K562 (cell line): ENCODE data around the gene OPA1. TPM values are rescaled to one million over a fixed set of nuclear protein-coding genes. Genes with fewer than 3 reads are reported as not detected.

Source experiments
- ATF7 ChIP-seq: fragments of 450-650 bp; IDR thresholded peaks from 2 replicates; pipeline ENCODE4 v1.7.1; 2014; ENCODE audit warnings: mild to moderate bottlenecking, moderate library complexity
- BDP1 ChIP-seq: IDR thresholded peaks from 3 replicates; pipeline ENCODE4 v1.6.1; 2011; ENCODE audit not compliant: insufficient read length, insufficient read depth
- CEBPB ChIP-seq: fragments of 450-650 bp; IDR thresholded peaks from 2 replicates; pipeline ENCODE4 v1.6.1; 2016; ENCODE audit warnings: missing genetic modification characterization, missing compliant biosample characterization
- CUX1 ChIP-seq: fragments of 200-800 bp; sonication (Bioruptor generic); IDR thresholded peaks from 2 replicates; pipeline ENCODE4 v1.6.1; 2016; ENCODE audit warnings: missing genetic modification characterization, missing compliant biosample characterization
- ESRRA ChIP-seq: fragments of 450-650 bp; IDR thresholded peaks from 2 replicates; pipeline ENCODE4 v1.6.1; 2014; ENCODE audit warnings: low read depth, mild to moderate bottlenecking, moderate library complexity, borderline replicate concordance
- EZH2 ChIP-seq: IDR thresholded peaks from 2 replicates; pipeline ENCODE4 v1.6.1; 2012; ENCODE audit warnings: low read depth, mild to moderate bottlenecking, inconsistent platforms, low read length, borderline replicate concordance
- GATA2 ChIP-seq: sonication (generic); formaldehyde crosslinking; IDR thresholded peaks from 2 replicates; pipeline ENCODE4 v1.4.0; 2020; ENCODE audit warnings: mild to moderate bottlenecking, missing genetic modification reagents
- ID3 ChIP-seq, 2 experiments: fragments of 250-450 bp in 1 of 2; fragments of 450-650 bp in 1 of 2; sonication (Bioruptor Pico) in 1 of 2; IDR thresholded peaks; 2 replicates each; pipeline versions ENCODE4 v1.6.1 to v1.8.0; 2016 to 2021; ENCODE audit warnings: mild to moderate bottlenecking in 2 of 2, moderate library complexity in 2 of 2, missing compliant biosample characterization in 1 of 2, missing genetic modification characterization in 1 of 2
- KLF16 ChIP-seq: IDR thresholded peaks from 2 replicates; pipeline ENCODE4 v1.6.1; 2016; ENCODE audit warnings: antibody characterized with exemption
- LARP7 ChIP-seq: fragments of 450-650 bp; IDR thresholded peaks from 2 replicates; pipeline ENCODE4 v1.6.1; 2016
- NKRF ChIP-seq: fragments of 450-650 bp; IDR thresholded peaks from 2 replicates; pipeline ENCODE4 v1.6.1; 2016; ENCODE audit warnings: borderline replicate concordance
- PTRF ChIP-seq: fragments of 450-650 bp; IDR thresholded peaks from 2 replicates; pipeline ENCODE4 v1.6.1; 2016; ENCODE audit warnings: mild to moderate bottlenecking, missing genetic modification characterization, missing compliant biosample characterization
- SMARCA4 ChIP-seq: fragments of 450-650 bp; IDR thresholded peaks from 2 replicates; pipeline ENCODE4 v1.6.1; 2016
- SMARCC2 ChIP-seq: fragments of 450-650 bp; IDR thresholded peaks from 2 replicates; pipeline ENCODE4 v1.6.1; 2017; ENCODE audit warnings: antibody characterized with exemption, moderate library complexity, mild to moderate bottlenecking, low read depth
- SMARCE1 ChIP-seq: fragments of 450-650 bp; IDR thresholded peaks from 2 replicates; pipeline ENCODE4 v1.7.1; 2016; ENCODE audit warnings: mild to moderate bottlenecking
- polyA plus RNA-seq, 8 experiments: library from polyadenylated mRNA; depleted of rRNA in 4 of 8; stranded (reverse) in 5 of 8; unstranded in 3 of 8; fragments of >200 nt; fragmentation: Nextera tagmentation in 2 of 8; fragmentation: Illumina TruSeq in 1 of 8; extraction: Ambion mirVana in 2 of 8; extraction: Trizol in 1 of 8; gene quantifications; 2 replicates each; pipeline versions ENCODE4 v1.2.1 to v1.2.3, GENCODE V29; 2011 to 2014; ENCODE audit warnings: inconsistent platforms in 1 of 8, missing spikeins in 1 of 8
- total RNA-seq, 7 experiments: library from RNA; depleted of rRNA in 6 of 7; stranded (reverse); fragments of >200 nt in 6 of 7; fragmentation: Illumina TruSeq in 2 of 7; extraction: Trizol in 2 of 7; gene quantifications; 2 replicates each; pipeline versions ENCODE4 v1.2.1 to v1.2.3, GENCODE V29; 2011 to 2021; ENCODE audit warnings: low replicate concordance in 1 of 7
- TF ChIP-seq, protein P1 (sequence below), 2 experiments: fragments of 450-650 bp in 1 of 2; sonication (generic) in 1 of 2; formaldehyde crosslinking in 1 of 2; IDR thresholded peaks in 1 of 2; conservative IDR thresholded peaks in 1 of 2; 2 replicates each; pipeline versions ENCODE4 v1.6.1 to v1.8.1; 2016 to 2023; ENCODE audit warnings: mild to moderate bottlenecking in 2 of 2, moderate library complexity in 2 of 2, inconsistent platforms in 1 of 2, missing genetic modification reagents in 1 of 2
- TF ChIP-seq, protein P2 (sequence below): sonication (generic); formaldehyde crosslinking; IDR thresholded peaks from 2 replicates; pipeline ENCODE4 v1.8.0; 2022; ENCODE audit warnings: missing genetic modification reagents, mild to moderate bottlenecking, moderate library complexity, borderline replicate concordance

OPA1 gene
- total and polyA plus RNA-seq, 9 of the 15 experiments (the other 6 are each of a cell fraction or from before 2014, with no cell fraction given), result 19.7 to 127 (median 94.7) TPM

DNA sequence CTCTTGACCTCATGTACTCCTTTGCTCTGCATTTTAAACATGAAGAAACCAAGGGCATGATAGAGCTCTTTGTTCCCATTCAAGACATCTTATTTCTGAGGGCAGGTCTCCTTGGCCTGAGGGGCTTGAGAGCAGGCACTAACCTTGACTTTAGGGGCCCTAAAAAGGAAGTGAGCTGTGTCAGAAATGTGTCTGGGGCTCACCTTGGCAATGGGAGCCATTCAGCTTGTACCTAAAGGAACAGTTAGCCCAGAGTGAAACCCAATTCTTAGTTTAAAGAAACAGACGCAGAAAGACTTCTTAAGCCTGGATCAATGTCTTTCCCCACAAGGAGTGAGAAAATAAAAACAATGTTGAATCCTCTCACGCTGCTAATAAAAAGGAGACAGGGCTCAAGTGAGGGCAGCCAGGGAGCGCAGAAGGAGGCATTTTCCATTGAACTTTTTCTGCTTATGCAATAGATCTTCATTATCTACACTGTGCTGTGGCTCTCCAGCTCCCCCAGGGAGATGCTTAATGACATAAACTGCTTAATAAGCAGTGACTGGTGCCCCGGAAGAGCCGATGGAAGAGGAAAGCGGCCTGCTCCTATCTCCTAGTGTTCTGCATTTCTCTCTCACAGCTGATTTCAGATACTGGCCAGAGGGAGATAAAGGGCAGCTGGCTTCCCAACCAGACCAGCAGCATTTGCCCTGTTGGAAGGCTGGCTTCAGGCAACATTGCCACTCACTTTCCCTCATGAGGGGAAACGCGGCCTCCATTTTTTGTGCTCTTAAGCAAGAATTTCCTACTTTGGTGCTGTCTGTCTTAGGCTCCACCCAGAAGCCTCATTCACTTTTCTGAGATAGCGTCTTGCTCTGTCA lies 152.0 kb downstream of the OPA1 start (continued):
- no peak for TF ChIP-seq PTRF (tag)
- no peak for TF ChIP-seq KLF16
- TF ChIP-seq, protein P1, sequence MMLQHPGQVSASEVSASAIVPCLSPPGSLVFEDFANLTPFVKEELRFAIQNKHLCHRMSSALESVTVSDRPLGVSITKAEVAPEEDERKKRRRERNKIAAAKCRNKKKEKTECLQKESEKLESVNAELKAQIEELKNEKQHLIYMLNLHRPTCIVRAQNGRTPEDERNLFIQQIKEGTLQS (IDR thresholded peaks at IDR 0.05), result peak; percentile 79
- TF ChIP-seq, protein P1 (CRISPR knock-in tag; conservative IDR thresholded peaks at IDR 0.05), result no peak
- no peak for TF ChIP-seq LARP7
- no peak for TF ChIP-seq BDP1
- peak; percentile 50; the same call in 1 of the 2 replicates for TF ChIP-seq SMARCA4
- TF ChIP-seq CEBPB (tag), result peak; percentile 95
- TF ChIP-seq GATA2 (CRISPR knock-in tag), result peak; percentile 57; the same call in 1 of the 2 replicates
- no peak for TF ChIP-seq ID3 (CRISPR knock-in tag; IDR thresholded peaks at IDR 0.05)
- TF ChIP-seq ID3 (tag; IDR thresholded peaks at IDR 0.05), result peak; percentile 65; the same call in 1 of the 2 replicates
- 0 out of 2 replicates have a peak, but pooled peaks have one; percentile 43 for TF ChIP-seq SMARCE1
- peak; percentile 25; the same call in 1 of the 2 replicates for TF ChIP-seq SMARCC2
- no peak for TF ChIP-seq NKRF
- no peak for TF ChIP-seq EZH2
- peak; percentile 31; the same call in 1 of the 2 replicates for TF ChIP-seq ESRRA
- TF ChIP-seq CUX1 (CRISPR knock-in tag), result 0 out of 2 replicates have a peak, but pooled peaks have one; percentile 27
- peak; percentile 59; the same call in 1 of the 2 replicates for TF ChIP-seq ATF7
- TF ChIP-seq, protein P2, sequence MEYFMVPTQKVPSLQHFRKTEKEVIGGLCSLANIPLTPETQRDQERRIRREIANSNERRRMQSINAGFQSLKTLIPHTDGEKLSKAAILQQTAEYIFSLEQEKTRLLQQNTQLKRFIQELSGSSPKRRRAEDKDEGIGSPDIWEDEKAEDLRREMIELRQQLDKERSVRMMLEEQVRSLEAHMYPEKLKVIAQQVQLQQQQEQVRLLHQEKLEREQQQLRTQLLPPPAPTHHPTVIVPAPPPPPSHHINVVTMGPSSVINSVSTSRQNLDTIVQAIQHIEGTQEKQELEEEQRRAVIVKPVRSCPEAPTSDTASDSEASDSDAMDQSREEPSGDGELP (CRISPR knock-in tag), result peak; percentile 93
